HG03571 (cell line): Measurements from ENCODE around the gene CRYAA.

ENCODE experiments used
- ATAC-seq: cut with Tn5 transposase; IDR thresholded peaks from one replicate; pipeline ENCODE4 v1.9.1; 2021; ENCODE audit not compliant: unreplicated experiment

The CRYAA gene

GRCh38 chr21:43201491-43201890 lies 32.7 kb downstream of the CRYAA start:
- ATAC-seq, result no peak

GRCh38 chr21:43203591-43203990 lies 34.8 kb downstream of the CRYAA start:
- ATAC-seq, result no peak

- no peak for ATAC-seq
Measured at GRCh38 chr21:43204638-43205037, 35.8 kb downstream of the CRYAA start.

GRCh38 chr21:43206231-43207042 lies 37.6 kb downstream of the CRYAA start:
- ATAC-seq, result no peak

- no peak for ATAC-seq
Measured at GRCh38 chr21:43207043-43207315, 38.2 kb downstream of the CRYAA start.

GRCh38 chr21:43207868-43208267 lies 39.1 kb downstream of the CRYAA start:
- ATAC-seq, result no peak

GRCh38 chr21:43208561-43209332 lies 39.9 kb downstream of the CRYAA start:
- ATAC-seq, result no peak

GRCh38 chr21:43209575-43210453 lies 41.0 kb downstream of the CRYAA start:
- no peak for ATAC-seq

- ATAC-seq, result no peak
Measured at GRCh38 chr21:43210454-43211071, 41.8 kb downstream of the CRYAA start.

GRCh38 chr21:43211072-43211759 lies 42.4 kb downstream of the CRYAA start:
- ATAC-seq, result no peak

GRCh38 chr21:43211760-43212115 lies 42.9 kb downstream of the CRYAA start:
- ATAC-seq, result no peak
